Stimulated activated CD8-positive, alpha-beta memory T cell treated with anti-CD3 and anti-CD28 coated beads, Interleukin-7, amount 100 ng/mL, for 48 hours (primary cell): ENCODE results near the gene NOL12.
"Not testable (repeated sequence)": the region's sequence is repeated elsewhere in the genome, so short reads cannot be mapped to it uniquely, and the experiment has no call there.

Source experiments
- DNase-seq, 2 donors: peaks; one replicate each; pipeline ENCODE4 v3.0.0-alpha.2; 2020; ENCODE audit warnings: low read depth in 1 of 2; ENCODE audit errors: extremely low read depth in 1 of 2

NOL12 gene

GRCh38 chr22:37678372-37678771 is 7.8 kb upstream of the NOL12 start:
- no peak for DNase-seq

- DNase-seq, result no peak
Observed at GRCh38 chr22:37679670-37680069, 6.5 kb upstream of the NOL12 start.

- no peak for DNase-seq
Observed at GRCh38 chr22:37680191-37680851, 5.8 kb upstream of the NOL12 start.

- no peak for DNase-seq
Observed at GRCh38 chr22:37681001-37681424, 5.1 kb upstream of the NOL12 start.

- DNase-seq, result peak; percentile 33 to 68
Observed at GRCh38 chr22:37681556-37682049, 4.5 kb upstream of the NOL12 start.

- no peak for DNase-seq
Observed at GRCh38 chr22:37684803-37685615, 1.1 kb upstream of the NOL12 start.

GRCh38 chr22:37690407-37690806 is 4.3 kb downstream of the NOL12 start:
- DNase-seq, result no peak

GRCh38 chr22:37690901-37691504 is 4.9 kb downstream of the NOL12 start:
- DNase-seq, result no peak

- DNase-seq, result no peak
Observed at GRCh38 chr22:37692627-37693285, 6.6 kb downstream of the NOL12 start.

- DNase-seq, result not testable (repeated sequence)
Observed at GRCh38 chr22:37694131-37694530, 8.0 kb downstream of the NOL12 start.

GRCh38 chr22:37696260-37696656 is 10.1 kb downstream of the NOL12 start:
- not testable (repeated sequence) for DNase-seq

GRCh38 chr22:37696657-37697537 is 10.8 kb downstream of the NOL12 start, which contains the start of gene TRIOBP:
TSS of gene TRIOBP (plus strand) at chr22:37697048. CDS start at chr22:37701366, 4,318 bp downstream.
- peak; percentile 79 to 94 for DNase-seq

- DNase-seq, result no peak
Observed at GRCh38 chr22:37697538-37697835, 11.3 kb downstream of the NOL12 start.

GRCh38 chr22:37701141-37701786 is 15.1 kb downstream of the NOL12 start:
- no peak for DNase-seq

GRCh38 chr22:37703906-37704305 is 17.8 kb downstream of the NOL12 start:
- DNase-seq, result no peak

- no peak for DNase-seq
Observed at GRCh38 chr22:37704645-37705044, 18.5 kb downstream of the NOL12 start.

GRCh38 chr22:37705205-37705604 is 19.1 kb downstream of the NOL12 start:
- DNase-seq, result no peak

GRCh38 chr22:37708580-37709444 is 22.7 kb downstream of the NOL12 start:
- no peak for DNase-seq

GRCh38 chr22:37709445-37709765 is 23.3 kb downstream of the NOL12 start:
- DNase-seq, result no peak
